HepG2 (cell line): Measurements from ENCODE around the gene DENND11. TPM values are rescaled to one million over a fixed set of nuclear protein-coding genes. Genes with fewer than 3 reads are reported as not detected.

ENCODE experiments used
- AGO1 ChIP-seq: fragments of 200-400 bp; formaldehyde crosslinking; IDR thresholded peaks from 2 replicates; pipeline ENCODE4 v1.6.1; 2017; ENCODE audit warnings: mild to moderate bottlenecking, low read depth, low read length, moderate library complexity; ENCODE audit not compliant: poor library complexity, severe bottlenecking
- AHR ChIP-seq: IDR thresholded peaks from 2 replicates; pipeline ENCODE4 v1.6.1; 2018; ENCODE audit warnings: missing genetic modification reagents, missing compliant biosample characterization
- ARID5B ChIP-seq: IDR thresholded peaks from 2 replicates; pipeline ENCODE4 v1.4.0; 2020; ENCODE audit warnings: mild to moderate bottlenecking, missing genetic modification reagents
- ATF6 ChIP-seq: sonication (generic); formaldehyde crosslinking; conservative IDR thresholded peaks from 2 replicates; pipeline ENCODE4 v1.4.0; 2020; ENCODE audit warnings: missing genetic modification reagents
- CENPX ChIP-seq: sonication (generic); formaldehyde crosslinking; IDR thresholded peaks from 2 replicates; pipeline ENCODE4 v1.9.0; 2021; ENCODE audit warnings: mild to moderate bottlenecking, missing genetic modification reagents, moderate library complexity
- HMGA1 ChIP-seq: sonication (generic); formaldehyde crosslinking; conservative IDR thresholded peaks from 2 replicates; pipeline ENCODE4 v1.4.0; 2020; ENCODE audit warnings: missing genetic modification reagents
- KDM2A ChIP-seq: sonication (generic); formaldehyde crosslinking; IDR thresholded peaks from 2 replicates; pipeline ENCODE4 v1.4.0; 2020; ENCODE audit warnings: low read depth, missing genetic modification reagents, borderline replicate concordance
- NFRKB ChIP-seq: fragments of 450-650 bp; IDR thresholded peaks from 2 replicates; pipeline ENCODE4 v1.6.1; 2017
- PHF5A ChIP-seq: IDR thresholded peaks from one replicate; pipeline ENCODE4 v1.6.1; 2018; ENCODE audit warnings: low read depth, missing genetic modification reagents; ENCODE audit not compliant: unreplicated experiment
- RCOR2 ChIP-seq: IDR thresholded peaks from 2 replicates; pipeline ENCODE4 v1.6.1; 2016; ENCODE audit warnings: missing biosample characterization, missing genetic modification reagents
- RFXANK ChIP-seq: IDR thresholded peaks from 2 replicates; pipeline ENCODE4 v1.6.1; 2016
- polyA plus RNA-seq, 8 experiments: library from polyadenylated mRNA; depleted of rRNA in 3 of 8; stranded (reverse) in 7 of 8; unstranded in 1 of 8; fragments of >200 nt; fragmentation: Illumina TruSeq in 4 of 8; extraction: Trizol in 4 of 8; gene quantifications; 2 replicates each; pipeline versions ENCODE4 v1.2.1 to v1.2.3, GENCODE V29; 2011 to 2016; ENCODE audit warnings: low read depth in 4 of 8, missing spikeins in 1 of 8, mixed read lengths in 1 of 8; ENCODE audit not compliant: insufficient read depth in 1 of 8
- total RNA-seq, 5 experiments: library from RNA; depleted of rRNA; stranded (reverse); fragments of >200 nt; fragmentation: Illumina TruSeq; extraction: Trizol; gene quantifications; 2 replicates each; pipeline ENCODE4 v1.2.3, GENCODE V29; 2016; ENCODE audit warnings: low read depth in 1 of 5
- TF ChIP-seq, protein P1 (sequence below): sonication (generic); formaldehyde crosslinking; IDR thresholded peaks from 2 replicates; pipeline ENCODE4 v1.4.0; 2020; ENCODE audit warnings: missing genetic modification reagents; ENCODE audit errors: not compliant biosample characterization
- TF ChIP-seq, protein P2 (sequence below): sonication (generic); formaldehyde crosslinking; IDR thresholded peaks from 2 replicates; pipeline ENCODE4 v1.4.0; 2020; ENCODE audit warnings: missing genetic modification reagents, borderline replicate concordance
- TF ChIP-seq, protein P3 (sequence below): IDR thresholded peaks from 2 replicates; pipeline ENCODE4 v1.6.1; 2016; ENCODE audit warnings: low read depth

The DENND11 gene
- total and polyA plus RNA-seq, 2 of the 13 experiments (the other 11 are each of a cell fraction or from before 2014, with no cell fraction given), result 7.1 to 10.5 TPM

DNA sequence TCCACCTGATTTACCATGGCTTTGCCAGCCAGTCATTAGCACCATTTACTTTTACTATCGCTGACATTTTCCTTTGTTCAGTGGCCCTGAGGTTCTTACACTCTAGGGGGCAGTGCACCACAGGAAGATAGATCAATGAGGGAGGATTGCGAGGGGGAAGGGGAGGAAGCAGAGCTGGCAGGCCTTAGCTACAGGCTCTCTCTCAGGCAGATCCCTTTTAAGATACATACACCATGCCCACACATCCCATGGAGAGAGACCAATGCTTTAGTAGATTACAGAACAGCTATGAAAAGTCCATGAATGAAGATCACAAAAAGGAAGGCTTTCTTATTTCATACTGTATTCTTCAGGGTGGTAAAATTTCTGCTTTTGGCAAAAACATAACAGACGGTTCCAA is 47.4 kb downstream of the DENND11 start (continued):
- TF ChIP-seq, protein P1, sequence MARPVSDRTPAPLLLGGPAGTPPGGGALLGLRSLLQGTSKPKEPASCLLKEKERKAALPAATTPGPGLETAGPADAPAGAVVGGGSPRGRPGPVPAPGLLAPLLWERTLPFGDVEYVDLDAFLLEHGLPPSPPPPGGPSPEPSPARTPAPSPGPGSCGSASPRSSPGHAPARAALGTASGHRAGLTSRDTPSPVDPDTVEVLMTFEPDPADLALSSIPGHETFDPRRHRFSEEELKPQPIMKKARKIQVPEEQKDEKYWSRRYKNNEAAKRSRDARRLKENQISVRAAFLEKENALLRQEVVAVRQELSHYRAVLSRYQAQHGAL, result no peak
- no peak for TF ChIP-seq KDM2A (CRISPR knock-in tag)
- 0 out of 2 replicates have a peak, but pooled peaks have one; percentile 22 for TF ChIP-seq ARID5B (CRISPR knock-in tag)
- TF ChIP-seq PHF5A, result no peak
- TF ChIP-seq ATF6 (CRISPR knock-in tag), result no peak
- no peak for TF ChIP-seq RCOR2
- no peak for TF ChIP-seq AHR (CRISPR knock-in tag)
- TF ChIP-seq, protein P2, sequence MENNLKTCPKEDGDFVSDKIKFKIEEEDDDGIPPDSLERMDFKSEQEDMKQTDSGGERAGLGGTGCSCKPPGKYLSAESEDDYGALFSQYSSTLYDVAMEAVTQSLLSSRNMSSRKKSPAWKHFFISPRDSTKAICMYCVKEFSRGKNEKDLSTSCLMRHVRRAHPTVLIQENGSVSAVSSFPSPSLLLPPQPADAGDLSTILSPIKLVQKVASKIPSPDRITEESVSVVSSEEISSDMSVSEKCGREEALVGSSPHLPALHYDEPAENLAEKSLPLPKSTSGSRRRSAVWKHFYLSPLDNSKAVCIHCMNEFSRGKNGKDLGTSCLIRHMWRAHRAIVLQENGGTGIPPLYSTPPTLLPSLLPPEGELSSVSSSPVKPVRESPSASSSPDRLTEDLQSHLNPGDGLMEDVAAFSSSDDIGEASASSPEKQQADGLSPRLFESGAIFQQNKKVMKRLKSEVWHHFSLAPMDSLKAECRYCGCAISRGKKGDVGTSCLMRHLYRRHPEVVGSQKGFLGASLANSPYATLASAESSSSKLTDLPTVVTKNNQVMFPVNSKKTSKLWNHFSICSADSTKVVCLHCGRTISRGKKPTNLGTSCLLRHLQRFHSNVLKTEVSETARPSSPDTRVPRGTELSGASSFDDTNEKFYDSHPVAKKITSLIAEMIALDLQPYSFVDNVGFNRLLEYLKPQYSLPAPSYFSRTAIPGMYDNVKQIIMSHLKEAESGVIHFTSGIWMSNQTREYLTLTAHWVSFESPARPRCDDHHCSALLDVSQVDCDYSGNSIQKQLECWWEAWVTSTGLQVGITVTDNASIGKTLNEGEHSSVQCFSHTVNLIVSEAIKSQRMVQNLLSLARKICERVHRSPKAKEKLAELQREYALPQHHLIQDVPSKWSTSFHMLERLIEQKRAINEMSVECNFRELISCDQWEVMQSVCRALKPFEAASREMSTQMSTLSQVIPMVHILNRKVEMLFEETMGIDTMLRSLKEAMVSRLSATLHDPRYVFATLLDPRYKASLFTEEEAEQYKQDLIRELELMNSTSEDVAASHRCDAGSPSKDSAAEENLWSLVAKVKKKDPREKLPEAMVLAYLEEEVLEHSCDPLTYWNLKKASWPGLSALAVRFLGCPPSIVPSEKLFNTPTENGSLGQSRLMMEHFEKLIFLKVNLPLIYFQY (CRISPR knock-in tag), result no peak
- no peak for TF ChIP-seq HMGA1 (CRISPR knock-in tag)
- no peak for TF ChIP-seq AGO1
- TF ChIP-seq NFRKB, result no peak
- TF ChIP-seq, protein P3, sequence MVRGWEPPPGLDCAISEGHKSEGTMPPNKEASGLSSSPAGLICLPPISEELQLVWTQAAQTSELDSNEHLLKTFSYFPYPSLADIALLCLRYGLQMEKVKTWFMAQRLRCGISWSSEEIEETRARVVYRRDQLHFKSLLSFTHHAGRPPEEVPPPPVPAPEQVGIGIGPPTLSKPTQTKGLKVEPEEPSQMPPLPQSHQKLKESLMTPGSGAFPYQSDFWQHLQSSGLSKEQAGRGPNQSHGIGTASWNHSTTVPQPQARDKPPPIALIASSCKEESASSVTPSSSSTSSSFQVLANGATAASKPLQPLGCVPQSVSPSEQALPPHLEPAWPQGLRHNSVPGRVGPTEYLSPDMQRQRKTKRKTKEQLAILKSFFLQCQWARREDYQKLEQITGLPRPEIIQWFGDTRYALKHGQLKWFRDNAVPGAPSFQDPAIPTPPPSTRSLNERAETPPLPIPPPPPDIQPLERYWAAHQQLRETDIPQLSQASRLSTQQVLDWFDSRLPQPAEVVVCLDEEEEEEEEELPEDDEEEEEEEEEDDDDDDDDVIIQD (CRISPR knock-in tag), result 0 out of 2 replicates have a peak, but pooled peaks have one; percentile 35
- no peak for TF ChIP-seq CENPX
- TF ChIP-seq RFXANK (CRISPR knock-in tag), result no peak
